ENCODE measurements around the gene MINDY4.

The MINDY4 gene

DNA sequence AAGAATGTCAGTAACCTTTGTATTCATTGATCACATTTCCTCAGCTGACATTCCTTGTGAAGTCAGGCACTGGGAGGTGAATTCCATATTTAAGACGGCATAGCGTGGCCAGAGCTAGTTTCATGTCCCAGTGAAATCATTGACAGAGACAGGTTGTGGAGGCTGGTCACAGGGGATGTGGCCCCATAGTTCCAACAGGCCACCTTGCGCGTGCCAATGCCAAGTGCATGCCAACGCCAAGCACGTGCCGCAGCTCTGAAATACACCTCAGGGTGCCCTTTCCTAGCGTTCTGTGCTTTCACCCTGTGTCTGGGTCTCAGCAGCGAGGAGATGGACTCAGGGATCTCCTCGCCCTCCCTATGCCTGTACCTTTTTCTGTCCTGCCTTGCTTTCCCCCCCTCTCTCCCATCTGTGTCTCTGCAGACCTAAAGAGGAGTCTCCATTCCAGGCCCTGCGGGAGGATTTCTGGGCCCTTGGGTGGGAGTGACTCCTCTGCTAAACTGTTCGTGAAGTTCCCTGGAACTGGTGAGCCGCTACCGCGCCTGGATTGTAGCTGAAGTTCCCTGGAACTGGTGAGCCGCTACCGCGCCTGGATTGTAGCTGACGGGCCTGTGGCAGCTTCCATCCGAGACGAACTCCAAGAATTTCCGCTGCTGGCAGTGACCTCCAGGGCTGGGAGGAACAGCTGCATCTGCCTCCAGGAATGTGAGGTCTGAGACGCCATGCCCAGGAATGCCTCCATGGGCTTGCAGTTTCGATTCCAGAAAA is 160.1 kb downstream of the MINDY4 start:
- DNase-seq (ENCODE audit: low spot score), result no peak

GRCh38 chr7:30931929-30932540 is 160.8 kb downstream of the MINDY4 start:
- DNase-seq (ENCODE audit: low spot score), result no peak

- no peak for DNase-seq (ENCODE audit: low spot score)
Observed at GRCh38 chr7:30932562-30932961, 161.3 kb downstream of the MINDY4 start.

- peak; percentile 75 for DNase-seq (ENCODE audit: low spot score)
Observed at GRCh38 chr7:30933124-30933974, 162.1 kb downstream of the MINDY4 start.

DNA sequence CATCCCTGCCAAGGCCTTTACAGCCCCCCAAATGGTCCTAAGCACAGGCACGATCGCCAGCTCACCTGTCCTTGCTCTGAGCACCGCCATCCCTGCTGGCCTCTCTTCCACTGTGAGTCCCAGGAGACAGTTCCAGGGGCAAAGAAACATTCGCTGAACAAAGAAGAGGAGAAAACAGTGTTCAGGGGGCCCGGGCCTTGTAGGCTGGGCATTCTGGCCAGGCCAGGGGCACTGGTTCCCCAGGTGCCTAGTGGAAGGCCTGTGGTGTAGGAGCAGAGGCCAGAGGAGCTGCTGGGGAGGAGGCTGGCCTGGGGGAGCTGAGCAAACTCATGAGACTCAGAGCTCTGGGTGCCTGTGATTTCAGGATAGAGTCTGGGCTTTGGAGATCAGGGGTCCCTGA is 163.0 kb downstream of the MINDY4 start:
- DNase-seq (ENCODE audit: low spot score), result no peak

- DNase-seq (ENCODE audit: low spot score), result no peak
Observed at GRCh38 chr7:30934732-30935568, 163.7 kb downstream of the MINDY4 start.

DNA sequence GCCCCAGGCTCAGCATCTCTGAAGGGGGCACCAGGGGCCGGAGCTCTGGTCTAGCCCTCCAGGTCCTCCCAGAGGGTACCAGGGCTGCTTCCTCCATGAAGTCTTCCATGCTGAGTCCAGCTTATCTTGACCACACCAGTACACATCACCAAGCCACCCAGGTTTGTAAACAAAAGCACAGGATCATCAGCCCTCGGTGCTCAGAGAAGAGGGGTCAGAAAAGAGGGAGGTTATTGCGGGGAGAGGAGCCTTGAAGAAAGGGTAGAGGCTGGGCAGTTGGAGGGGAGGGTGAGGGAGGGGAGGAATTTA is 164.3 kb downstream of the MINDY4 start:
- no peak for DNase-seq (ENCODE audit: low spot score)

DNA sequence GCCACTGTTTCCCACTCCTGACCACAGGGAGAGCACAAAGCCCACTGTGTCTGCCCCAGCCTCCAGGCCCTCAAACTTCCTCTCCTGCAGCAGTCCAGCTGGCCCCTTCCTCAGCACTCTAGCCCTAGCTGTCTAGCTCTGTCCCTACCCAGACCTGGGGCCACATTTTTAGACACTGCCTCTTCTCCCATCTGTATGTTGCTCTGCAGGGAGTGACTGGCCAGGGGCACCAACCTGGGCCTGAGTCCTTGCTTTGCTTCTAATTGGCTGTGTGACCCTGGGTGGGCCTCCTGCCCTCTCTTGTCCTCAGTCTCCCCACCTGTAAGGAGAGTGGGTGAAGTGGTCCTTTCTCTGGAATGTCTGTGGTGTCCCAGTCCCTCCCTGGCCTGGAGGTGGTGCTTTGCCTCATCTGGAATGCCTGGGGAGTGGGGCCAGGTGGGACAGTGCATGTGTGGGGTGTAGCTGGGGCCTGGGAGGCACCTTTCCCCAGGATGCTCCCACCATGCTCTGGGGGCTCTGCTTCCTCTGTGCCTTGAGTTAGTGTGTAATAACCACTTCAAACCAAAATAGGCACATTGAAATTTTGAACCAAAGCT is 165.5 kb downstream of the MINDY4 start:
- DNase-seq (ENCODE audit: low spot score), result no peak

GRCh38 chr7:30937416-30937815 is 166.2 kb downstream of the MINDY4 start:
- DNase-seq (ENCODE audit: low spot score), result no peak

DNA sequence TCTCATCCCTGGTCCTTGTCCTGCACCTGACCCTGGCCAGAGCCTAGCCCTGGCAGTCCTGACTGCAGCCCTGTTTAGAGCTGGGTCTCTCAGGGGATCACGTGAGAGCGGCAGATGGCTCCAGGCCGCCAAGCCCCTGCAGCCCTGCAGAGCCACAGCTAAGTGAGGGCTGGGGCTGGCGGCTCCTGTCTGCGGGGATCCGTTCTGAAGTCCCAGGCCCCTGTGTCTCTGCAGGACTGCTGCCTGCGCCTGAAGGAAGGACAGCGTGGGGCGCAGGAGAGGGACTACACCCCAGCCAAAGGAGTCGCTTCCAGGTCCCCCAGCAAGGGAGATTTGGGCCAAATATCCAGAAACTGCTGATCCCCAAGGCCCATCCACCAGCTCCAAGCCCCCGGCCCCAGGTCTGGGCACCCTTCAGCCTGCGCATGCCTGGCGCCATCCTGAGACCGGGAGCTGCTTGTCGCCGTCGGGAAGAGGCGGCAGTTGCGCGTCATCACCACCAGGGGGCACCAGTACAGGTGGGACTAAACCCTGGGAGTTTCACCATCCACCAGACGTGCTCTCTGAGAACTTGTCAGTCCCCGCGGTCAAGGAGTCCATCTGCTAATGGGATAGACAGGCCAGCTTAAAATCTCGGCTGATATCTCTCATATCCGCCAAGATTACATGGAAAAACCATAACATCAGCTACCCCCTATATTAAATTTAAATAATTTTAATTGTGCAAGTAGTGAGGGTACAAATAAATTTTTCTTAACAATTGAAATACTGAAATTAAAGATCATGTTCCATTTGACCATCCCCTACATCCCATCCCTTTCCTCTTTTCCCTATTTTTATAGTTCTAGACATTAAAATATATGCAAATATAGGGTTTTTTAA is 167.5 kb downstream of the MINDY4 start:
- DNase-seq (ENCODE audit: low spot score), result peak; percentile 95

GRCh38 chr7:30941582-30942323 is 170.5 kb downstream of the MINDY4 start:
- no peak for DNase-seq (ENCODE audit: low spot score)

Measured in ecto neural progenitor cell (in vitro differentiated cells).